Measurements from ENCODE around the gene RSPO1. TPM values are rescaled to one million over a fixed set of nuclear protein-coding genes. Genes with fewer than 3 reads are reported as not detected.

RSPO1 gene
- total and polyA plus RNA-seq, 2 of the 4 experiments (the other 2 are of a cell fraction): not detected

- Histone ChIP-seq H2AK5ac (ENCODE audit: low read depth, low read length) (no peak overlapping the region), H2AFZ (replicated peaks; ENCODE audit: low read length, poor library complexity) (no peak overlapping the region), H2BK120ac (ENCODE audit: low read depth, low read length) (no peak overlapping the region), H4K91ac (ENCODE audit: insufficient read depth, low read depth, low read length) (no peak overlapping the region), H3K14ac (replicated peaks; ENCODE audit: low read depth, low read length) (no peak overlapping the region), H3K4me1 (ENCODE audit: control insufficient read depth, insufficient read depth, low read length) (no peaks in the 10 kb centered on the region), H3K27ac (ENCODE audit: insufficient read depth, low read length) (no peak overlapping the region), H2BK15ac (ENCODE audit: low read depth, low read length) (no peak overlapping the region), H2BK20ac (ENCODE audit: low read depth, low read length) (no peak overlapping the region), H3K79me1 (ENCODE audit: low read depth in 1 of 2, low read length in 2 of 2) (no peaks in the 10 kb centered on the region), H2BK5ac (ENCODE audit: low read depth, low read length, poor library complexity, severe bottlenecking) (no peak overlapping the region), H4K5ac (ENCODE audit: low read depth, low read length) (no peak overlapping the region), H3K9ac (ENCODE audit: low read depth, low read length) (no peak overlapping the region), H3K4me2 (ENCODE audit: low read depth, low read length) (no peak overlapping the region), H3K36me3 (ENCODE audit: control insufficient read depth, insufficient read depth, low read length) (no peaks in the 10 kb centered on the region), H3K9me3 (ENCODE audit: control insufficient read depth, insufficient read depth, low read length) (no peaks in the 10 kb centered on the region), H3K4ac (ENCODE audit: low read depth, low read length) (no peak overlapping the region), H4K8ac (ENCODE audit: low read depth in 2 of 2, low read length in 2 of 2) (no peak overlapping the region), H3K27me3 (ENCODE audit: control insufficient read depth, insufficient read depth, low read length) (peaks cover 20% of the 10 kb centered on the region), H4K20me1 (ENCODE audit: insufficient read depth, low read length) (no peaks in the 10 kb centered on the region), H3K18ac (ENCODE audit: low read depth, low read length) (no peak overlapping the region), H3K56ac (ENCODE audit: extremely low read depth, insufficient read depth, low read length) (no peak overlapping the region), H2AK9ac (replicated peaks; ENCODE audit: low read depth, low read length, poor library complexity) (no peak overlapping the region), H3K23ac (ENCODE audit: low read depth, low read length) (no peak overlapping the region), H3K4me3 (ENCODE audit: insufficient read depth, low read depth, low read length) (no peak overlapping the region), H3K9me1 (ENCODE audit: insufficient read depth, low read length) (no peaks in the 10 kb centered on the region)
- no peak for DNase-seq
- ChIA-PET CTCF (interaction anchor here (0.6 kb wide), 1 partner anchor 60 kb away, joined by 6 read pairs; no protein-coding TSS in a partner anchor), POLR2A (ENCODE audit: unreplicated experiment) (no interaction called here)
- BruUV-seq (replicated peaks): no TSS peak
- TF ChIP-seq BHLHE40 (IDR thresholded peaks at IDR 0.05; ENCODE audit: low read depth, low read length) (no peak), RAD21 (IDR thresholded peaks at IDR 0.05; ENCODE audit: low read length) (no peak), FOS (IDR thresholded peaks at IDR 0.05; ENCODE audit: low read depth, low read length) (no peak), ELK1 (IDR thresholded peaks at IDR 0.05; ENCODE audit: borderline replicate concordance, low read depth, low read length) (no peak), CEBPB (IDR thresholded peaks at IDR 0.05; ENCODE audit: low read depth, low read length) (no peak), NFE2L2 (IDR thresholded peaks at IDR 0.05; ENCODE audit: low read depth, low read length) (no peak), CTCF (conservative IDR thresholded peaks at IDR 0.05; ENCODE audit: low read depth, low read length) (no peak), RCOR1 (IDR thresholded peaks at IDR 0.05; ENCODE audit: insufficient replicate concordance, low read length) (no peak), USF2 (IDR thresholded peaks at IDR 0.05; ENCODE audit: low read depth, low read length) (no peak), SMC3 (IDR thresholded peaks at IDR 0.05; ENCODE audit: low read depth, low read length) (no peak), CHD1 (IDR thresholded peaks at IDR 0.05; ENCODE audit: low read depth, low read length) (no peak), POLR2A (IDR thresholded peaks at IDR 0.05; ENCODE audit: low read depth, low read length) (no peak), MAZ (IDR thresholded peaks at IDR 0.05; ENCODE audit: borderline replicate concordance, low read depth, low read length) (no peak)
- in situ Hi-C loops (cut with MboI; ENCODE audit: low sequenced_read_pairs) (no loop called here), intact Hi-C loops (cut with micrococcal nuclease) (no loop called here), dilution Hi-C loops (cut with HindIII; ENCODE audit: low sequenced_read_pairs, unreplicated experiment) (no loop called here)
- no peak for ATAC-seq (ENCODE audit: low read depth)
Measured at GRCh38 chr1:37655274-37655673, 20.6 kb upstream of the RSPO1 start.

Measured in IMR-90 (cell line).